Left ventricle myocardium inferior (tissue), 1 donor: ENCODE results near the gene PCYOX1L. TPM values are rescaled to one million over a fixed set of nuclear protein-coding genes. Genes with fewer than 3 reads are reported as not detected.

ENCODE experiments used
- DNase-seq: peaks from one replicate; pipeline ENCODE4 v3.0.0-alpha.2; 2020
- H3K27ac ChIP-seq: fragments of 200-600 bp; replicated peaks from 2 replicates; pipeline ENCODE4 v1.8.0; 2021
- H3K27me3 ChIP-seq: fragments of 200-600 bp; 2 replicates; pipeline ENCODE4 v1.8.0; 2021; ENCODE audit warnings: low read depth
- H3K36me3 ChIP-seq: fragments of 200-600 bp; 2 replicates; pipeline ENCODE4 v1.8.0; 2021
- H3K4me1 ChIP-seq: fragments of 200-600 bp; 2 replicates; pipeline ENCODE4 v1.8.0; 2021
- H3K4me3 ChIP-seq: fragments of 200-600 bp; 2 replicates; pipeline ENCODE4 v1.8.0; 2021; ENCODE audit warnings: mild to moderate bottlenecking, moderate library complexity
- H3K9me3 ChIP-seq: fragments of 200-600 bp; replicated peaks from 2 replicates; pipeline ENCODE4 v1.8.0; 2021
- intact Hi-C: fragments of 100-400 bp; cut with micrococcal nuclease; formaldehyde crosslinking; loops from one replicate; pipeline ENCODE4 v1.11.0; 2022
- total RNA-seq: library from RNA; stranded (reverse); fragmentation: NEBNext Ultra II Directional; extraction: Animal tissue kit (Norgen Biotek cat#: 25700); gene quantifications from one replicate; pipeline ENCODE4 v1.2.1, GENCODE V29; 2021
- TF ChIP-seq, protein P1 (sequence below): fragments of 200-600 bp; IDR thresholded peaks from 2 replicates; pipeline ENCODE4 v1.8.0; 2021; ENCODE audit warnings: antibody characterized with exemption, mild to moderate bottlenecking, borderline replicate concordance
- donor health status: DM: no; HTN: yes; CAD: no; lungs with severe emphysema.

Gene PCYOX1L
- total RNA-seq, 1 donor from 2014 or later = 3.2 TPM

DNA sequence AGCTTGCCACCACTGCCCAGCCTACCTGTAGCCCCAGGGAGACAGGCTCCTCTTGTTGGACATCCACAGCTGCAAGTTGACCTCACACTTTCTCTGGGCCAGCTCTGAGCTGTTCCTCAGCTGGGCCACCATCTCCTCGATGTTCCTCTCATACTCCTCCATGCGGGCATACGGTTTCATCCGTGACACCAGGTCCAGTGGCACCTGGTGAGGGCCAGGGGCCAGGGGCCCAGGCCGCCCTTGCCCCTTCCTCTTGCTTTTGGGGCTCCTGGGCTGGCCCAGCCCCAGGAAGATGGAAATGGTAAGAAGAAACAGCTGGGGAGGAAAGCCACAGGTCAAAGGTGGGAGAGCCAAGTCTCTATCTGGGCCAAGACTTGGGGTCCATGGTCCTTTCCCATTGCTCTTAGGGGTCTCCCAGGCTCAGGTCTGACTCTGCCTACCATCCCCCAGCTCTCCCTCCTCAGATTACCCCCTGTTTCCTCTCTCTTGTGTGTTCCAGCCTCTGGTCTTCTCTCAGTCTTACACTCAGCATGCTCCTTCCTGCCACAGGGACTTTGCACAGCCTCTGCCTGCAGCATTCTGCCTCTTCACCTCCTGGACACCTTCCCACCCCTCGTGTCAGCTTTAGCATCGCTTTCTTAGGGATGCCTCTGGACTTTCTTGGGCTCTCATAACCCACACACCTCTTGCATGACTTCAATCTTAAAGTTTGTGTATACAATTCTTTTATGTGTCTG is 19.0 kb downstream of the PCYOX1L start:
- H3K9me3 ChIP-seq = no peaks in the 10 kb centered on the region
- H3K4me3 ChIP-seq = no peak overlapping the region
- TF ChIP-seq, protein P1, sequence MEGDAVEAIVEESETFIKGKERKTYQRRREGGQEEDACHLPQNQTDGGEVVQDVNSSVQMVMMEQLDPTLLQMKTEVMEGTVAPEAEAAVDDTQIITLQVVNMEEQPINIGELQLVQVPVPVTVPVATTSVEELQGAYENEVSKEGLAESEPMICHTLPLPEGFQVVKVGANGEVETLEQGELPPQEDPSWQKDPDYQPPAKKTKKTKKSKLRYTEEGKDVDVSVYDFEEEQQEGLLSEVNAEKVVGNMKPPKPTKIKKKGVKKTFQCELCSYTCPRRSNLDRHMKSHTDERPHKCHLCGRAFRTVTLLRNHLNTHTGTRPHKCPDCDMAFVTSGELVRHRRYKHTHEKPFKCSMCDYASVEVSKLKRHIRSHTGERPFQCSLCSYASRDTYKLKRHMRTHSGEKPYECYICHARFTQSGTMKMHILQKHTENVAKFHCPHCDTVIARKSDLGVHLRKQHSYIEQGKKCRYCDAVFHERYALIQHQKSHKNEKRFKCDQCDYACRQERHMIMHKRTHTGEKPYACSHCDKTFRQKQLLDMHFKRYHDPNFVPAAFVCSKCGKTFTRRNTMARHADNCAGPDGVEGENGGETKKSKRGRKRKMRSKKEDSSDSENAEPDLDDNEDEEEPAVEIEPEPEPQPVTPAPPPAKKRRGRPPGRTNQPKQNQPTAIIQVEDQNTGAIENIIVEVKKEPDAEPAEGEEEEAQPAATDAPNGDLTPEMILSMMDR = no peak
- intact Hi-C loops = no loop called here
- no peak overlapping the region for H3K27ac ChIP-seq
- H3K4me1 ChIP-seq = peaks cover 20% of the 10 kb centered on the region
- no peaks in the 10 kb centered on the region for H3K36me3 ChIP-seq
- no peaks in the 10 kb centered on the region for H3K27me3 ChIP-seq
- DNase-seq = no peak

DNA sequence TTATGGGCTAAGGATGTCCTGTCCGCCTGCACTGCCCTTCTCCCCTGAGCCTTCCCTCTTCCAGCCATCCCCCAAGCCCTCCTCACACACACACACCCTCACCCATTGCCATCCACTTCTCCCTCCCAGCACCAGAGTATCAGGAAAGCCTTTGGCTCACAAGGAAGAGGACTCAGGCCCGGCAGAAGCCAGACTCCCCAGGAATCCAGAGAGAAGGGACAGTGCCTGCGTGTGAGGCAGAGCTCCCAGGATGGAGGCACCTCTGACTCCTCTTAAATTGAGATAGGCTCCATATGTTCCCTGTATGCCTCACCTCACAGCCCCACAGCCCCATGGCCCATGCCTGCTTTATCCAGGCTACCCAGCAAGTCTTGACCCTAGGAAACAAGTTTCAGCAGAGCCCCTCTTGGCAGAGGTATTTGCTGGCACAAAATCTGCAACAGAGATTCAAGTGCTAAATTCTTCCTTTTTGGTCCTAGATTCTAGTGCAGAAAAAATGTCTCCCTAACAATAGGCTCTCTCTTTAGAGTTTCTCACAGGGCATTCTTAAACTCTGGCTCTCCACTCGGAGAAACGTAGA is 20.5 kb downstream of the PCYOX1L start:
- Histone ChIP-seq H3K9me3 (no peaks in the 10 kb centered on the region), H3K36me3 (no peaks in the 10 kb centered on the region), H3K4me1 (peaks cover 30% of the 10 kb centered on the region), H3K27ac (no peak overlapping the region), H3K4me3 (no peak overlapping the region), H3K27me3 (no peaks in the 10 kb centered on the region)
- intact Hi-C loops = no loop called here
- TF ChIP-seq, protein P1 = no peak
- DNase-seq = no peak

DNA sequence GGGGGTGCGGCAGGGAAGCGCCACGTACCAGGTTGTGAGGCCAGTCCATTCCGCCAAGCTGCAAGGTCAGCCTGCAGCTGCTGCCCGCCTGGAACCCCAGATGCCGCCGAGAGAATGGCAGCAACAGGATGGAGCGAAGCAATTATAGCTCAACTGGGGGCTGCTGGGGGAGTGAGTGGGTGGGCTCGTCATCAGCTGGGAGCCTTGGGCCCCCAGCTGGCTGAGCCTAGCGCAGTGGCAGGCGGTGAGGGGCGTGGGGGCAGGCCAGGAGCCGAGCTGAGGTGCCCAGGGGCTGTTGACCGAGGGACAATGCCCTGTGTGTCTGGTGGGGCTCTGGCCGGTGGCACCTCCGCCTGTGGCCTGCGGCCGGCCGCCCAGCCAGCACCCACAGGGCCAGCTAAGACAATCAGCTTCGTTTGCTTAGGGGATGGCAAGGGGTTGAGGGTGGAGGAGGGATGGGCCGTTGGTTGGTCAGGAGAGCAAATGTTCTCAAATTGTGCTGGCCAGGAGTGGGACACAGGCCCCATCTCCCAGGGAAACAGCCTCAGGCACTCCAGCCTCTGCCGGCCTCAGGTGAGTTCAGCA is 21.4 kb downstream of the PCYOX1L start, which contains the start of gene IL17B:
Gene IL17B (minus strand): TSS at position 116 of the 585 bp plus-strand sequence. CDS start 67 bp downstream, at position 49.
- TF ChIP-seq, protein P1 = no peak
- no peak for DNase-seq
- intact Hi-C loops = no loop called here
- H3K27me3 ChIP-seq = no peaks in the 10 kb centered on the region
- H3K9me3 ChIP-seq = no peaks in the 10 kb centered on the region
- H3K27ac ChIP-seq = no peak within 1 kb of the TSS
- H3K4me3 ChIP-seq = no peak within 1 kb of the TSS
- peaks cover 40% of the 10 kb centered on the region for H3K4me1 ChIP-seq
- no peaks in the 10 kb centered on the region for H3K36me3 ChIP-seq

DNA sequence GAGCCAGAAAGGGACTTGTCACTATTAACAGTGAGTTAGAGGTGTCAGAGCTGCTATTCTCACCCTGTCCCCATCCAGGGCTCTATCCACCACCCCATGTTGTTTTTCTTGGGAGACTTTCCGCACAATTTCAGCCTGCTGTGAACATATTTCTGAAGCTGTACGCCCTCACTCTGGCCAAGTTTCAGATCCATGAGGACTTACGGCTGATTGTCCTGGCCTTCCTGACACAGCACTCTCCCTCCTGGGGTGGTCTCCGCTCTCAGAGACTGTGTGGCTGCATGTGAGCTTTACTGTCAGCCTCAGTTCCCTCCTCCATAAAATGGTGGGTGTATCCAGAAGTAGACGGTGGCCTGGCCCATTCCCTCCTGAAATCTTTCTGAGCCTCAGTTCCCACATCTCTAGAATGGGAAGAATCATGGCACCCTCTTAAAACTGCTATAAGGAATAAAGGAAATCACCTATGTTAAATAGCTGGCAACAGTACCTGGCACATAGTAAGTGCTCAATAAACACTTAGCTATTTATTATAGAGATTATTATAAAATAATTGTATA is 22.1 kb downstream of the PCYOX1L start:
- intact Hi-C loops = loop anchor here (5.0 kb wide), 1 partner anchor 187 kb away; no protein-coding TSS in a partner anchor
- no peak overlapping the region for H3K4me3 ChIP-seq
- peaks cover 46% of the 10 kb centered on the region for H3K4me1 ChIP-seq
- TF ChIP-seq, protein P1 = no peak
- H3K27ac ChIP-seq = no peak overlapping the region
- no peaks in the 10 kb centered on the region for H3K36me3 ChIP-seq
- DNase-seq = no peak
- H3K27me3 ChIP-seq = no peaks in the 10 kb centered on the region
- H3K9me3 ChIP-seq = no peaks in the 10 kb centered on the region

DNA sequence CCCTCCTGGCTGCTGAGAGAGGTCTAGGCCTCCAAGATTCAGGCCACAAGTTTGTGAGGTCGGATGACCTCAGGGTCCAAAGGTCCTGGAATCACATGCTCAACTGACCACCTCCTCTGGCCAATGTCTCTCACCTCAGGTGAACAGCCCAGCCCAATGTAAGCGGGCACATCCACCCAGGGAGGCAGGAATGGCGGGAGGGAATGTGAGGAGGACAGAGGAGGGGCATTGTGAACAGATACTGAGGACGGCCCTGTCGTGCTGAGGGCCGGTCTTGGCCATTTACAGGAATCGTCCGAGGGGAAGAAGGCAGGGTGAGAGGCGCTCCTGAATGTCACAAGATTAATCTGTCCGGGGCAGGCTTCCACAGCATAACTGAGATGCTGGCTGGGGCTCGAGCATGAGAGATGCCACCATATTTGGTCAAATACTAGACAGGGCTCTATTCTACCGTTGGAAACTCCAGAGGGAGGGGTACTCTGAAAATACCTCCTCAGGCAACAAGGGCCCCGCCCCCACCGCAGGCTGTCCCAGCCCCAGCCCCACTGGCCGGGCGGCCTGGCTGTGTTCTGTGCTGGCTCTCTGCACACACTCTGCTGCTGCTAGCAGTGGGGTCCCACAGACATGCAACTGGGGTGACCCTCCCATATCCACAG is 22.7 kb downstream of the PCYOX1L start:
- H3K4me3 ChIP-seq = no peak overlapping the region
- DNase-seq = no peak
- peak overlapping the region; percentile 94 for H3K27ac ChIP-seq
- H3K36me3 ChIP-seq = no peaks in the 10 kb centered on the region
- H3K4me1 ChIP-seq = peaks cover 52% of the 10 kb centered on the region
- no peaks in the 10 kb centered on the region for H3K27me3 ChIP-seq
- intact Hi-C loops = loop anchor here (5.0 kb wide), 1 partner anchor 187 kb away; no protein-coding TSS in a partner anchor
- H3K9me3 ChIP-seq = no peaks in the 10 kb centered on the region
- TF ChIP-seq, protein P1 = no peak
